GM12891 (cell line): ENCODE data around the gene PTPRQ.

Source experiments
- PAX5 ChIP-seq: IDR thresholded peaks from 2 replicates; pipeline ENCODE4 v1.6.1; 2011; ENCODE audit warnings: low read length, moderate library complexity, mild to moderate bottlenecking; ENCODE audit not compliant: insufficient read depth, severe bottlenecking
- POLR2A ChIP-seq: IDR thresholded peaks from 2 replicates; pipeline ENCODE4 v1.6.1; 2011; ENCODE audit warnings: low read depth, low read length, control low read depth
- POLR2AphosphoS5 ChIP-seq: IDR thresholded peaks from 2 replicates; pipeline ENCODE4 v1.6.1; 2011; ENCODE audit warnings: low read depth, low read length, control low read depth
- SPI1 ChIP-seq: IDR thresholded peaks from 2 replicates; pipeline ENCODE4 v1.6.1; 2011; ENCODE audit warnings: low read depth, low read length, control low read depth
- TAF1 ChIP-seq: IDR thresholded peaks from 2 replicates; pipeline ENCODE4 v1.6.1; 2011; ENCODE audit warnings: low read depth, low read length, control low read depth

- no peak for TF ChIP-seq POLR2A
- TF ChIP-seq TAF1 = no peak
- no peak for TF ChIP-seq POLR2AphosphoS5
- no peak for TF ChIP-seq SPI1
- no peak for TF ChIP-seq PAX5
Measured at GRCh38 chr12:80715713-80716249, 271.7 kb downstream of the PTPRQ start.
